Measurements from ENCODE around the gene FNDC3B.

The FNDC3B gene

GRCh38 chr3:172380632-172381031 is 341.3 kb downstream of the FNDC3B start:
- DNase-seq (ENCODE audit: low read depth in 2 of 2, low spot score in 1 of 2) = no peak

- DNase-seq (ENCODE audit: low read depth in 2 of 2, low spot score in 1 of 2) = no peak
Observed at GRCh38 chr3:172383306-172383796, 344.0 kb downstream of the FNDC3B start.

GRCh38 chr3:172384836-172385235 is 345.5 kb downstream of the FNDC3B start:
- DNase-seq (ENCODE audit: low read depth in 2 of 2, low spot score in 1 of 2) = no peak

GRCh38 chr3:172387728-172388127 is 348.4 kb downstream of the FNDC3B start:
- DNase-seq (ENCODE audit: low read depth in 2 of 2, low spot score in 1 of 2) = no peak

- no peak for DNase-seq (ENCODE audit: low read depth in 2 of 2, low spot score in 1 of 2)
Observed at GRCh38 chr3:172388412-172389078, 349.2 kb downstream of the FNDC3B start.

GRCh38 chr3:172390792-172391191 is 351.4 kb downstream of the FNDC3B start:
- no peak for DNase-seq (ENCODE audit: low read depth in 2 of 2, low spot score in 1 of 2)

- DNase-seq (ENCODE audit: low read depth in 2 of 2, low spot score in 1 of 2) = no peak
Observed at GRCh38 chr3:172391592-172392302, 352.4 kb downstream of the FNDC3B start.

- DNase-seq (ENCODE audit: low read depth in 2 of 2, low spot score in 1 of 2) = no peak
Observed at GRCh38 chr3:172394692-172395091, 355.3 kb downstream of the FNDC3B start.

GRCh38 chr3:172396400-172396799 is 357.0 kb downstream of the FNDC3B start:
- no peak for DNase-seq (ENCODE audit: low read depth in 2 of 2, low spot score in 1 of 2)

GRCh38 chr3:172397716-172398405 is 358.5 kb downstream of the FNDC3B start:
- DNase-seq (ENCODE audit: low read depth in 2 of 2, low spot score in 1 of 2) = no peak

GRCh38 chr3:172398484-172398883 is 359.1 kb downstream of the FNDC3B start:
- no peak for DNase-seq (ENCODE audit: low read depth in 2 of 2, low spot score in 1 of 2)

GRCh38 chr3:172402090-172402489 is 362.7 kb downstream of the FNDC3B start:
- no peak for DNase-seq (ENCODE audit: low read depth in 2 of 2, low spot score in 1 of 2)

- DNase-seq (ENCODE audit: low read depth in 2 of 2, low spot score in 1 of 2) = no peak
Observed at GRCh38 chr3:172402892-172403643, 363.7 kb downstream of the FNDC3B start.

- DNase-seq (ENCODE audit: low read depth in 2 of 2, low spot score in 1 of 2) = no peak
Observed at GRCh38 chr3:172404237-172404962, 365.0 kb downstream of the FNDC3B start.

- DNase-seq (ENCODE audit: low read depth in 2 of 2, low spot score in 1 of 2) = no peak
Observed at GRCh38 chr3:172405914-172406313, 366.5 kb downstream of the FNDC3B start.

GRCh38 chr3:172407872-172408271 is 368.5 kb downstream of the FNDC3B start:
- DNase-seq (ENCODE audit: low read depth in 2 of 2, low spot score in 1 of 2) = no peak

- no peak for DNase-seq (ENCODE audit: low read depth in 2 of 2, low spot score in 1 of 2)
Observed at GRCh38 chr3:172410702-172411477, 371.5 kb downstream of the FNDC3B start.

- DNase-seq (ENCODE audit: low read depth in 2 of 2, low spot score in 1 of 2) = no peak
Observed at GRCh38 chr3:172411478-172411947, 372.1 kb downstream of the FNDC3B start.

GRCh38 chr3:172415323-172415722 is 375.9 kb downstream of the FNDC3B start:
- no peak for DNase-seq (ENCODE audit: low read depth in 2 of 2, low spot score in 1 of 2)

- no peak for DNase-seq (ENCODE audit: low read depth in 2 of 2, low spot score in 1 of 2)
Observed at GRCh38 chr3:172437713-172438112, 398.3 kb downstream of the FNDC3B start.

Measured in stimulated activated CD8-positive, alpha-beta memory T cell treated with anti-CD3 and anti-CD28 coated beads, Interleukin-4, amount 100 ng/mL, for 1 hour (primary cell).